Activated T-cell treated with anti-CD3 and anti-CD28 coated beads for 4 hours (primary cell): Measurements from ENCODE around the gene KCNJ11.
A peak's percentile ranks its signal among the peaks of the same experiment; 100 is the strongest.

Experiments used
- DNase-seq: peaks from one replicate; pipeline ENCODE4 v3.0.0-alpha.2; 2020

Gene KCNJ11

GRCh38 chr11:17389957-17390649, 1.6 kb upstream of the KCNJ11 start:
- DNase-seq, result no peak

DNA sequence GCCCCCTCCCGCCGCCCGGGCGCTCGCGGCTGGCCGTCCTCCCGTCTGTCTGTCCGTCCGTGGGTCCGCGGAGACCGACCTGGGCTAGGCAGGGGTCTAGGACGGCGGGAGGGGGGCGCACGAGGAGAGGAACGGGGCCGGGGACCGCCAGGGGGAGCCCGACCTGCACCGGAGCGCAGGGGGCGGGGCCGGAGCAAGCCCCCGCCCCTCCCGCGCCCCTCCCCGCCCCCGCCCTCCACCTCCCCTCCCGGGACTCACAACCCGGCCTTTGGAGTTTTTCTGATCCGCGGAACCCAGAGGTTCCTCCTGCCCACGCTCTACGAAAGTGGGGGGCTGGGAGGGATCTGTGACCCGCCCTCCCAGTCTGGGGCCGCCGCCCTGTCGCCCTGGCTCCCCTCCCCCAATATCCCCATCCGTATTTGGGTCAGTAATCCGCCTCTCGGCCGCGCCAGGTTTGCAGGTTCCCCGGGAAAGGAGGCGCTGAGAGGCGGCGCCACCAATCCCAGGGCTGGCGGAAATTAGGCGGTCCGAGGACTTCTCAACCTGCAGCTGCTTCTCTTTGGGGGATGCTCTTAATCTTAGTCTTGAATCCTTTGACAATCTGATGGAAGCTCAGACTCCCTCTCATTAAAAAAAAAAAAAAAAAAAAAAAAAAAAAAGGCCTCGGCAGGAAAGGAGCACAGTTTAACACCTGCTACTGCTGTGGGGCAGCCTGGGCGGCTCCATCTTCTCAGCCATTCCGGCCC, 925 bp upstream of the KCNJ11 start:
- DNase-seq, result peak; percentile 75

DNA sequence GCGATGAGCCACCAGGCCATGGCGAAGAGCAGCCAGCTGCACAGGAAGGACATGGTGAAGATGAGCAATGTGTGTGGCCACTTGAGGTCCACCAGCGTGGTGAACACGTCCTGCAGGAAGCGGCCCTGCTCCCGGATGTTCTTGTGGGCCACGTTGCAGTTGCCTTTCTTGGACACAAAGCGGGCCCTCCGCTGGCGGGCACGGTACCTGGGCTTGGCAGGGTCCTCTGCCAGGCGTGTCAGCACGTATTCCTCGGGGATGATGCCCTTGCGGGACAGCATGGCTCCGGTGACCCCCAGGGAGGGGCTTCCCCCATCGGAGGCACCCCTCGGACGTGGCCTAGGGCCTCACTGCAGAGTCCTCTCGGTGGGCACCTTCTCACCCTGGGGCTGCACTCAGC, 648 bp downstream of the KCNJ11 start:
- no peak for DNase-seq

DNA sequence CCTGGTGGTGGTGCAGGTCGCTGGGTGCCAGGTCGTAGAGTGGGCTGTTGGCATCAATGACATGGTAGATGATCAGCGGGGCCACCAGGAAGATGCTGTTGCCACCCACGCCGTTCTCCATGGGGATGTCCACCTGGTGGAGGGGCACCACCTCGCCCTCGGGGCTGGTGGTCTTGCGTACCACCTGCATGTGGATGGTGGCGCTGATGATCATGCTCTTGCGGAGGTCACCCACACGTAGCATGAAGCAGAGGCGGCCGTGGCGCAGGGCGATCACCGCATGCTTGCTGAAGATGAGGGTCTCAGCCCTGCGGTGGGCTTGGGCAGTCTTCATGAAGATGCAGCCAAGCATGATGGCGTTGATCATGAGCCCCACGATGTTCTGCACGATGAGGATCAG, 1.2 kb downstream of the KCNJ11 start:
- DNase-seq, result no peak

GRCh38 chr11:17386331-17387084, 2.0 kb downstream of the KCNJ11 start:
- DNase-seq, result peak; percentile 14

- DNase-seq, result no peak
Observed at GRCh38 chr11:17385926-17386325, 2.5 kb downstream of the KCNJ11 start.

DNA sequence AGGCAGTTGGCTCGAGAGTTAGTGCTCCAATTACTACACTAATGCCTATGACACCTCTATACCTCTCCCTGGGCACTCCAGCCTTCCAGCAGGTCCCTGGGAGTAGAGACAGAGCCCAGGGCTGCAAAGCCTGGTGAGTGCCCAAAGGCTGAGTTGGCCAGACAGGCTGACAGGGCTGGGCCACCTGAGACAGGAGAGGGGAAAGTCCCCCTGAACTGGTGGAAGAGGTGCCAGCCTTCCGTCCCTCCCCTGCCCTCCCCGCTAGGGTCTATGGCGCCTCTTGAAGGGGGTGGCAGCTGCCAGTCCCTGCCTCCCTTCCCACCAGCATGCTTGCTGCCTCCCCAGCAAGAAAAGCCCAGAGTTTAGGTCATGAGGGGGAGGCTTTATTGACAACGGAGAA, 3.0 kb downstream of the KCNJ11 start:
- DNase-seq, result no peak

DNA sequence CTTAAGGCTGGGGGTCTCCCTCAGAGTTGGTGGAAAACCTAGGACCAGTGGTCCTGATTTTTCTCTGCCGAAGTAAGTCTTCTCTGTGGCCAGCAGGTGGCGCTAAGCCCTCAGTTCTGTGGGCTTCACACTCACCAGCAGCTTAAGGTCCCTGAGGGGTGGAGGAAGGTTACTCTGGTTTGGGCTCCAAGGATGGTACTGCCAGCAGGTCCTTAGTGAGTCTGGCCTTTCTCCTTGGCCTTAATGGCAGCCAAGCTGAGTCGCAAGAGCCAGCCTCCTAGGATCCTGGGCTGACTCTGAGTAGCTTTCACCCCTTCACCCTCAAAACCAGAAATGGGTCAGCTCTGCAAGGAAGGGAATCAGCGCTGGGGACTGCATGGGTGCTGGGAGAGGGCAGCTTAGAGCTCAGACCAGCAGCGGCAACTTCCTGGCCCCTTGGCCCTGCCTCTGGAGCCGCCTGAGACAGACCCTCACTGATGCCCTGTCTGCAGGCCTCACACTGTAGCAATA, 4.4 kb downstream of the KCNJ11 start:
- DNase-seq, result peak; percentile 58

DNA sequence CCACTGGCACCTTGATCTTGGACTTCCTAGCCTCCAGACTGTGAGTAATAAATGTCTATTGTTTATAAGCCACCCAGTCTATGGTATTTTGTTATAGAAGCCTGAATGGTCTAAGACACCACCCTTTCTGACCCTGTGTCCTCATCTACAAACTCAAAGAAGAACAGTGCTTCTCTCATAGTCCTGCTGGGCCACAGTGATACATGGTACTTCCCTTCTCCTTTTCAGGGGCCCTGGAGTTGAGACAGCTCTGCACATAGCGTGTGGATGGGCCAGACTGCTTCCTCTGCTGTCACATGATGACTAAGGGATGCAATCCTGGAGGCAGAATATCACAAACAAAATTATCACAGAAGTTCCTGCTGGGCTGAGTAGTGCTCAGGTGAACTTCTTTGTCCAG, 5.0 kb downstream of the KCNJ11 start:
- DNase-seq, result no peak

GRCh38 chr11:17382046-17382728, 6.3 kb downstream of the KCNJ11 start:
- DNase-seq, result no peak

DNA sequence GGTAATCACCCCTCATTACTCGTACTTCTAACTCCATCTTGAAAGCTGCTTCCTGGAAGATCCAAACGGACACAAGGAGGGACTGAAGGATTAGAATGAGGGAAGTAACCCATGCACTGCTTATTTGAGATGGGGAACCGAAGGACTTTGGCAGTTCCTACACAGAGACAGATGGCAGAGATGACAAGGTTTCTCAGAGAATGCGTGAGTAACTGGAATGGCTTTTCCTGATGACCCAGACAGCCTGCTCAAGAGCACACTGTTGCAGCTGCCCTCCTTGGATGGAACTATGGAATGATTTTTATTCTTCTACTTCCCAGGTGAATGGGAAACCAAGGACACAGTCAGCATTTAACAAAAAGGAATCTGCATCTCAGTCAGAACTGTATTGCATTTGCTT, 7.3 kb downstream of the KCNJ11 start:
- DNase-seq, result no peak

GRCh38 chr11:17379383-17380180, 8.9 kb downstream of the KCNJ11 start:
- DNase-seq, result no peak

DNA sequence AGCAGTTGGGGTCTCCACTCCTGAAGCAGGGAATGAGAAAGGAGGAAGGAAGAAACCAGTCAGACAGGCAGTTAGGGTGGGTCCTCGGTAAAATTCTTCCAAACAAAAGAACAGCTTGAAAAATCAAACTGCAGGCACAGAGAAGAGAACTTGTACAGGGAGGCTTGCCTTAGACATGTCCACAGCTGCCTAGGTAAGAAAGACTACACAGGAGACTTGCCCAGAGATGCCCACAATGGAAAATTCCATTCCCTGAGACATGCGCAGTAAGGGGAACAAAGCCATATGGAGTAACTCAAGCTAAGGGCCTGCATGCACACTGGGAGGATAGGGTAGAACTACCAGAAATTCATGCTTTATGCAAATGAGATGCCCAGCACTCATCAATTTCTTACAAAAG, 9.8 kb downstream of the KCNJ11 start:
- DNase-seq, result no peak

DNA sequence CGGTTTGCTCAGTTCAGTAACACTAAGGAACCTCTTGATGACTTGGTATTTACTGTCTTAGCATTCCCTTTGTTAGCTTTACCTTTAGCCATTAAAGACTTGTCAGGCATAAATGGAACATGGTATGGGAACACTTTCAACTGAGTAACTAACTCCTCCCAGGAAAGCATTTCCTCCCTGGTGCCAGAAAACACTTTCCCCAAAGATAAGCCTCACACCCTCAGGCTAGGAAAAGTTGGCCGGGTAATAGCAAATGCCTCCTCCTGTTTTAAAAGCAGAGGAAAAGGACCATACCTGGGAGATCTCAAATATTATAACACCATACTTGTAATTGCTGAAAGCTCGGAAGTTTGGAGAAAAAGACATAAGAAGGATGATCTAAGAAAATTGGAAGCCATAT, 12.0 kb downstream of the KCNJ11 start:
- DNase-seq, result no peak

- DNase-seq, result no peak
Observed at GRCh38 chr11:17375547-17375946, 12.9 kb downstream of the KCNJ11 start.

DNA sequence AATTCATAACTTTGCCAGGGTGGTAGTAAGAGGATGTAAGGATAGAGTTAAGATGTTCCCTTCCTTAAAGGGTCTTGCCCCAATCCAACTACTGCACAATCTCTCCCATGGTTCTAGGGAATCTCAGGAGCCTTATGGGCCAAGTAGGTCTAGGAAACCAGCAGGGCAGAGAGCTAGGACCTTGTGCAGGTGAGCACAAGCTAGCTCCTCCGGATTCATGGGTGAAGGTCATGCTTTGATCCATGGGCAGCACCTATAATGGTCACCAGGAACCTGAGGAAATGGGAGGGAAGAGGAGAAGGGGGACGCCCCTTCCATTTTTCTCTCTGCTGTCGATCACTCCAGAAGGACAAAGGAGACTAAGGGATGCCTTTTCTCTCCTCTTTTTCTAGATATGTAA, 16.8 kb downstream of the KCNJ11 start:
- no peak for DNase-seq

DNA sequence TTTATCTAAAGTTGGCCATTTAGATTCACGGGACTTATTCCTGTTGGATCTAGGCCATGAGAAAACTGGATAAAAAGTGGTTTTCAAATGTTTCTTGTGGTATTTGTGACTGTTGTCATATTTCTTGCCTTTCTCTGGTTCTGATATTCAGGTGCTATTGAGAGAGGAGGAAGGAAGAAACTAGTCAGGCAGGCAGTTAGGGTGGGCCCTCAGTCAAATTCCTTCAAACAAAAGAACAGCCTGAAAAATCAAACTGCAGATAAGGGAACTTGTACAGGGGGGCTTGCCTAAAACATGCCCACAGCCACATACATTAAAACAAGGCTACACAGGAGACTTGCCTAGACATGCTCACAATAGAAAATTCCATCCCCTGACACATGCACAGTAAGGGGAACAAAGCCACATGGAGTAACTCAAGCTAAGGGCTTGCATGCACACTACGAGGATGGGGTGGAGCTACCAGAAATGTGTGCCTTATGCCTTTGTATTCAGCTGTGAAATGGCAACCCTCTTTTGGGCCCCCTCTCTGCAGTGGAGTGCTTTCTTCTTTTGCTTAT, 18.7 kb downstream of the KCNJ11 start:
- no peak for DNase-seq

DNA sequence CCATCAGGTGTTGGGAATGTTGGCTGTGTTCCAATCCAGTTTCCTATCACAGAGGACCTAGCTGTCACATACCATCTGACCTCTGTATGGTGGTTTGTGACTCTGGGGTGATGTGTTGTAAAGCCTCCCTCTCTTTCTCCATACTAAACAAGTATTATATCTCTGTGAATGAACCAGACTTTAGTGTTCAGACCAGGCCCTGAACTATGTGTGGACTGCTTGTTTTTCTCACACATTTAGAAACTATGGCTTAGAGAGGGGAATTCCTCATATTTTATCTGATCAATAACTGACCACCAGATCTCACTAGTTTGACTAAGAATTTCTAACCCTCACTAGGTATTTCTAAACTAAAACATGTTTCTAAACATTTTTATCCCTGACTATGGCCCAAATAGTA, 19.4 kb downstream of the KCNJ11 start:
- DNase-seq, result no peak

DNA sequence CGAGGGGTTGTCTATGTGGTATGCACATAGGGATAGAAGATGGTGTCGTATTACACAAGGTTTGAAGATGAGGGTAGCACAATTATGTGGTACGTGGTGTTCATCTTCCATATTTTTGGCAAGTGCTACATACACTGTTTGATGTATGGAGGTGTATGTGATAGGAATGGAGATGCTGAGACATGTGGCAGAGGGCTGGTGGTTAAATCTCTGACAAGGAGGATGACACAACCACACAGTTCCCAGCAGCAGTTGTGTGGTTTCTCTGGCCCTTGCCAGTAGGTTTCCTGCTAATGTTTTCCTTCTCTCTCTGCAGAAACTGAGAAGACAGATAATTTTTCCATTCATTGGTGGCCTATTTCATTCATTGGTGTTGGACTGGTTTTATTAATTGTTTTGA, 19.9 kb downstream of the KCNJ11 start:
- no peak for DNase-seq

GRCh38 chr11:17366495-17366894, 22.0 kb downstream of the KCNJ11 start:
- no peak for DNase-seq

- peak; percentile 67 for DNase-seq
Observed at GRCh38 chr11:17354601-17354991, 33.9 kb downstream of the KCNJ11 start.
